Stimulated activated CD8-positive, alpha-beta memory T cell treated with anti-CD3 and anti-CD28 coated beads, Interleukin-2, amount 100 ng/mL, for 48 hours (primary cell): ENCODE measurements around the gene GPX3.
A peak's percentile ranks its signal among the peaks of the same experiment; 100 is the strongest.

ENCODE experiments used
- DNase-seq, 2 donors: peaks; one replicate each; pipeline ENCODE4 v3.0.0-alpha.2; 2020; ENCODE audit warnings: low read depth in 2 of 2

GPX3 gene

GRCh38 chr5:151034422-151035379, 14.3 kb downstream of the GPX3 start:
- DNase-seq: no peak

GRCh38 chr5:151036556-151036955, 16.2 kb downstream of the GPX3 start:
- no peak for DNase-seq

GRCh38 chr5:151037561-151038411, 17.4 kb downstream of the GPX3 start:
- no peak for DNase-seq

DNA sequence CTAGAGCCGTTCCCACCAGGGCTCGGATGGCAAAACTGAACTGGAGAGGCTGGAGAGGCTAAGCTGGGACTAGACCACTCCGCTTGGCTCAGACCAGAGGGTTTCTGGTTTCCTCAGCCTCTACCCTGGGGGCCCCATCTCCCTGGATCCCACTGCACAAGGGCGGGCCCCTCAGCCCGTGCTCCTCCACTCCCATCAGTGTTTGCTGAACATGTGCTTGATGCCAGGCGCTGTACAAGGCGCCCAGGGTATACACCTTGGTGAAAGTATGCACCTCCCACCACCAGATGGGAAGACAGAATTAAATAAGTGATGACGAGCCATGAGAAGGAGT, 18.0 kb downstream of the GPX3 start:
- DNase-seq: no peak

DNA sequence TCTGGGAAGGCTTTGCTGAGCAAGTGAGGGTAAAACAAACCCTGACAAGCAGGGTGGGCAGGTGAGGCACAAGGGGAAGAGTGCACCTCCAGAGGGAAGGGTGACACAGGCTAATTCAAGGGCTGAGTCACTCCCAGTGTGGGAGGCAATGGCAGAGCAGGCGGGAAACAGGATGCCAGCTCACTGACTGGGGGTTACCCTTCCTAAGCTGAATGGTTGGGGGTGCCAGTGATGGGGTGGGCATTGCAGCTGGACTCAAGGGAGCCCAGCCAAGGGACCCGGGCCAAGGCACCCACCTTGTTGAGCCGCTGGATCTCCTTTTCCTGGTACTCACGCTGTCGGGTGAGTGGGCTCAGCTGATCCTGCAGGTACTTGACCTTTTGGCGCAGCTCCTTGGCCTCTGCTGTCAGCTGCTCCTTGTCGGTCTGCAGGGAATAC, 18.4 kb downstream of the GPX3 start:
- no peak for DNase-seq

DNA sequence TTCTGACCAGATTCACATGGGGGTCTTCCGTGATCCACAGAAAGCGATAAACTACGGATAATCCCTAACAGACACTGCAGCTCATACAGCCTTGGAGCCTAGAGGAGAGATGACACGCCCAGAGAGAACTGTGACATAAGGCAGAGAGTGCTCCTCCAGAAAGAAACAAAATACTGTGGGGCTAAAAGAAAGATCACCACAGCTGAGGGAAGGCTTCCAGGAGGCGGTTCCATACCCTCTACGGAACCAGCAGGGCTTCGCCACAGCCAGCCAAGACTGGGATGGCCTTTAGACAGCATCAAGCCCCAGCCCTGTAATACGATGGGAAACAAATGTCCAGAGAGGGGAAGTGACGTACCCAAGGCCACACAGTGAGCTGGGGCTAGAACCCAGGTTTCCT, 19.3 kb downstream of the GPX3 start:
- no peak for DNase-seq

- DNase-seq: no peak
Observed at GRCh38 chr5:151040211-151040747, 19.9 kb downstream of the GPX3 start.

GRCh38 chr5:151041577-151042268, 21.3 kb downstream of the GPX3 start:
- DNase-seq: no peak

- no peak for DNase-seq
Observed at GRCh38 chr5:151042453-151043093, 22.2 kb downstream of the GPX3 start.

DNA sequence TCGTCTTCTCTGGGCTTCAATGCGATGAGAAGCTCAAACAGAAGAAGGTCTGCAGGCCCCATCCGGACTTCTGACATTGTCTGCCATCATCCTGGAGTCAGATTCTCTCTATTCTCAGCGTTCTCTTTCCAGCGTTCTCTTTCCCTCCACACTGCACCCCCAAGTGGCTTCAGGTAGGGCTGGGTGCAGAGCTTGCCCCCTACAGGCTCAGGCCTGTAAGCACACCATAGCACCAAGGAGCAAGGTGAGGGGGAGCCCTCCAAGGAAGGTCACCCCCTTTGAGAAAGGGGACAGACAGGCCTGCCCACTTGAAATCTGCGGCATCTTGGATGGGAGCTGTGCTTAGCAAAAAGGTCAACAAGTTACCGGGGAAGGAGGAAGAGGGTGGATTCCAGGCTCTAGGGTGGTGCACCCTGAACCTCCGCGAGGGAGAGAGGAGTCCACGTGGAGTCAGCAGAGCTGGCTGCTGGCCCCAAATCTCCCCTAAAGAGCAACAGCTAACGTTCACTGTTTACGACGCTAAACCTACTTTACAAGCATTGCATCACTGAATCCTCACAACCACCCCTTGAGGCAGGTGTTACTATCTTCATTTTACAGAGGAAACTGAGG, 27.5 kb downstream of the GPX3 start:
- no peak for DNase-seq

DNA sequence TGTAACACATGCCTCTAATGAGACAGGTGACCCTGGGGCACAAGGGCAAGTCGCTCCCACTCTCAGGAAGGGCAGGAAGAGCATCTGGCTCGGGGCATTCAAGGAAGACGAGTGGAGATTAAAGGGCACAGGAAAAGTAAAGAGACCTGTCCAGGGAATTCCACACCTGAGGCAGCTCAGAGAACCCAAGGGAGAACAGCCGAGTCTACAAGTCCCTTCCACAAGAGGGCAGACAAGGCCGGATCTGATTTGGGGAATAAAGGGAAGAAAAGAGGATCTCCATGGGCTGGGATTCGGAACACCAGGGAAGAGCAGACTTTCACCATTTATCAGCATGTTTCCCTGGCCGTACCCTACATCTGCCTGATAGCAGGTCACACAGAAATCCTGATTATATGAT, 28.1 kb downstream of the GPX3 start:
- no peak for DNase-seq

DNA sequence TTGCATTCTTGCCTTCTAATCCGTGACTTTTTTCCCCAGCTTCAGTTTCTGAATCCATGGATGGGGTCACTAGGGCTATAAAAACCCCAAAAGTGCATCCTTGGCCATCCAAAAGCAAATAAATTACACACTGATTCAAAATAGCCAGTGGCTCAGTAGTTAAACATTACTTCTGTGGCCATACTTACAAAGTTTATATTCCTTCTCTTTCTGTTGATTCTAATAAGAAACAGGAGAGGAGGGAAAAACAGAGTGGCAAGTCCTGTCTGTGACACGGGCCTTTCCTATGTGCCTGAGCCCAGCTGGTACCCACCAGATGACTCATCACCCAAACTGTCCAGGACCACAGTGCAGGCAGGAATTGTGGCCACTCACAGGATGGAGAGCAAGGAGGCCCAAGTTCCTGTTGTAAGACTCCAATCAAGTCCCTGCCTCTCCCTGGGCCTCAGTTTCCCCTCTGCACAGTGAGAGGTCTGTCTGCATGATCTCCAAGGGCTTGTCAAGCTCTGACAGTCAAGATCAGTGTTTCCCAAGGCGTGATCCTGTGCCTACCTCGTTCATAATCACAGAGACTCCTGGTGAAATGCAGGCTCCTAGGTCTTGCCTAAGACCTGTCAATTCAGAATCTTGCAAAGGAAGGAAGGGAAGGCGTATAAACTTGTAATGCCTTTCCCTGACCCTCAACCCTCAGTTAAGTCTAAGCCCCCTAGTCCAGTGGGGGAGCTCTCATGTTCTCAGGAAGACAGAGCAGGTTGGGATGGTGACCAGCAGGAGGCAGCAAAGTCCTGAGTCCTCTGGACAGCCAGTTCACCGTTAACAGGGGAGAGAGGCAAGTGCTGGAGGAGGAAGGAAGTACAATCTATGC, 30.9 kb downstream of the GPX3 start:
- peak; percentile 49 to 66 for DNase-seq

DNA sequence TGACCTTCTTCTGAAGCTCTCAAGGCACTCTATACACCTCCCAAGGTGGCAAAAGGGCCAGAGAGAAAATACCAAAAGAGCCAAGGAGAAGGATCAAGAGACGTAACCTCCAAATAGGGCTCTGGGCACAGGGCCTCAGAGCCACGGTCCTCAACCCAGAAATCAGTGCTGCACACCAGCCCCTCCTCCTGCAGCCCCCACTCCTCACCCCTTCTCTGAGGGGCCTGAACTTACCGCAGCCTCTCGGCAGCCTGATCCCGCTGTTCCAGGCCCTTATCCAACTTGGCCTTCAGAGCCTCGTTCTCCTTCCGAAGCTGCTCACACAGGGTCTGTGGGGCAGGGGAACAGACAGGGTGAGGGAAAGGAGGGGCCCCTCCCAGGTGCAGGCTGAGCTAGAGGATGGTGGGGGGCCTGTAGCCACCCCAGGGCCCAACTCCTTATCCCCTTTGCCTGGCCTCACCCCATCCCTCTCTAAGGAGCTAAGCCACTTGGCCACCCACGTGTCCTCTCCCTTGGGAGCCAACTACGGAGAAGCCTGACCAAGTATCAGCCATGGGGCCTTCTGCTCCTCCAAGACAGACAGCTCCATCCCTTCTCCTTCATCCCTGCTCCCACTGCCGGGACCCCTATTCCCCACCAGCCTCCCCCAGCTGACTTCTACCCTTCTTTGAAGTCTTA, 31.7 kb downstream of the GPX3 start:
- no peak for DNase-seq

DNA sequence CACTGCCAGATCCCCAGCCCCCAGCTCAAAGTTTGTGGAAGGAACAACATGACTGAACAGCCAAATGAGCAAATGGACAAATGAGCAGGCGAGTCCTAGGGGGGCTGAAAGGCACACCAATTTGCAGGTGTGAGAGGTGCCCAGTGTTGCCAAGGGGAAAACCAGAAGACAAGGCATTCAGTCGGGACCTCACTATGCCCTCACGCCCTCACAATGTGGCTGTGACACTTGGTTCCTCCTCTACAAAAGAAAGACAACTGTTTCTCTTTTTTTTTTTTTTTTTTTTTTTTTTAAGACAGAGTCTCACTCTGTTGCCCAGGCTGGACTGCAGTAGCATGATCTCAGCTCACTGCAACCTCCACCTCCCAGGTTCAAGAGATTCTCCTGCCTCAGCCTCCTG, 32.4 kb downstream of the GPX3 start:
- DNase-seq: no peak

DNA sequence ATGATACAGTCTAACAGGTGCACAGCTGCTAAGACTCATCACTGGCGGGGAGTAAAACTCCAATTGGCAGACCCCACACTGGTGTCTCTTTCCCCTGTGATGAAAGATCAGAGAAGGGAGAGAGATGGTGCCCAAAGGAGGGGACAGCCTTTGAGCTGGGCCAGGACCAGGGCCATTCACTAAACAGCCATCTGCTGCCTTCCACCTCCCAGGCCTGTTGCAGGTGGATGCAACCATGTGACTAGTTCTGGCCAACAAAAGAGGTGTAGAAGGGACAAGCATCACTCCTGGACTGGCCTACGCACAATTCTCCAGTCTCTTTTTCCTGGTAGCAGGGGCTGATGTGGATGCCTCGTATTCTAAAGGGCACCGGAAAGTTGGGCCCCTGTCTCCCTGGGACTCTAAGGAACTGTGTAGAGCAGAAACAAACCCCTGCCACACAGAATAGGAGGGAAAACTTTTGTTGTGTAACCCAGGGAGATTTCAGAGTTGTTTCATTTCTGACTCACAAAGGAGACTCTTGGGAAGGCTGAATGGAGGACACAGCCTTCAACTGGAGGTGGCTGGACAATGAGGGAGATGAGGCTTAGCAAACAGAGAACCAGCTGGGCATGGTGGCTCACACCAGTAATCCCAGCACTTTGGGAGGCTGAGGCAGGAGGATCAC, 33.5 kb downstream of the GPX3 start:
- DNase-seq: no peak

- no peak for DNase-seq
Observed at GRCh38 chr5:151054709-151055108, 34.3 kb downstream of the GPX3 start.

DNA sequence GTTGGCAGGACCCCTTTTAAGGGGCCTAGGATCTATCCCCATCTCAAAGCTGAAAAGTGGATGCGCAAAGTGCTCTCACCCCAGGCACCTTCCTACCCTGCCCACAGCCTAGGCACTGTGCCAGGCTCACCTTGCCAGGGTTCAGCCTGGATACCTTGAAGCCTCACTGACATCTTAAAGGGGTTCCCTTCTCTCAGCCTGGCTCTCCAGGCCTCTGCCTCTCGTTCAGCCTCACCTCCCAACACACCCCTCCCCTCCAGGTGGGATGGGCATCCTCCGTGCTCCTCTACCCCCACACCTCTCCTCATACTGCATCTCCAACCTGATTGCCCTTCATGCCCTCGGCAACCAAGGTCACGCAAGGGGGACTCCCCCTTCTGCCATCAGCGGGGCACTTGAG, 34.9 kb downstream of the GPX3 start:
- no peak for DNase-seq

- DNase-seq: no peak
Observed at GRCh38 chr5:151056379-151057325, 36.3 kb downstream of the GPX3 start.
